GM19468 (cell line): ENCODE data around the gene ITFG2.
"Not testable (repeated sequence)": the region's sequence is repeated elsewhere in the genome, so short reads cannot be mapped to it uniquely, and the experiment has no call there.

ENCODE experiments used
- ATAC-seq: cut with Tn5 transposase; IDR thresholded peaks from one replicate; pipeline ENCODE4 v1.9.1; 2021; ENCODE audit warnings: mild to moderate bottlenecking, moderate library complexity, moderate number of reproducible peaks; ENCODE audit not compliant: unreplicated experiment; ENCODE audit errors: extremely low read depth

Gene ITFG2

DNA sequence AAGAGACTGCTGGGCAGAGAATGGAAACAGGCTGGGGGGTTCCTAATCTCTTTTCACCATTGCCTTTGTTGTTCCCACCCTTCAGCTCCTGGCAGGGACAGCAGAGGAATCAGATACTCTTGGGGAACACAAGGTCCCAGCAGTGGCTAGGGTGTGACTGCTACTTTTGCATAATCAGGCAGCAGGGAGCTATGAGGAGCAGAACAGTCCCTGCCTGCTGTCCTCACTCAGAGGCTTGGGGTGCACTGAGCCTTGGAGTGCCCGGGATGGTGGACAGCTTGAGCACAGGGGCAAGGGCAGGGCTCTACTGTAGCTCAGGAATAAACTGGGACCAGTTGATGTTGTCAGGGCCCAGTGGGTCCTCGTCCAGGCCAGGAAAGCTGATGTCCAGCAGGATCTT, 45.9 kb downstream of the ITFG2 start:
- no peak for ATAC-seq

GRCh38 chr12:2858944-2859421, 46.5 kb downstream of the ITFG2 start:
- ATAC-seq, result no peak

GRCh38 chr12:2860170-2860569, 47.7 kb downstream of the ITFG2 start:
- ATAC-seq, result no peak

DNA sequence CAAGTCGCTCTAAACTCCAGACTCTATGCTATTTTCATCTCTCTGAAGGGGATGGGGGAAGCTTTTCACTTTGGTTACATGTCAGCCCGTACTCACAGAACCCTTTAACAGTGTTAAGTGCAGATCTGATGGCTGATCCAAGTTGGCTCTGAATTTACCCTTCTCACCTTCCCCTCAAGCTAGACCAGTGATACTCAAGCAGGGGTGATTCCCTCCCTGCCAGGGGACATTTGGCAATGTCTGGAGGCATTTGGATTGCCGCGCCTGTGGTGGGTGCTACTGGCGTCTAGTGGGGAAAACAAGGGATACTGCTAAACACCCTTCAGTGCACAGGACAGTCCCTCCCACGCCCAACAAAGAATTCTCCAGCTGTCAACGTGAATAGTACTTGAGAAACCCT, 50.4 kb downstream of the ITFG2 start:
- ATAC-seq, result no peak

DNA sequence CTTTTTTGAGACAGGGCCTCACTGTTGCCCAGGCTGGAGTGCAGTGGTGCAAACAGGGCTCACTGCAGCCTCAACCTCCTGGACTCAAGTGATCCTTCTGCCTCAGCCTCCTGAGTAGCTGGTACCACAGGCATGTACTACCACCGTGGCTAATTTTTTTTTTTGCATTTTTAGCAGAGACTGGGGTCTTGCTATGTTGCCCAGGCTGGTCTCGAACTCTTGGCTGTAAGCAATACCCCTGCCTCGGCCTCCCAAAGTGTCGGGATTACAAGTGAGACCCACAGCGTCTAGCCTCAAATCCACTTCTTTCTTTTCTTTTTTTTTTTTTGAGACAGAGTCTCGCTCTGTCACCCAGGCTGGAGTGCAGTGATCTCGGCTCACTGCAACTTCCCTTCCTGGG, 50.9 kb downstream of the ITFG2 start:
- not testable (repeated sequence) for ATAC-seq

DNA sequence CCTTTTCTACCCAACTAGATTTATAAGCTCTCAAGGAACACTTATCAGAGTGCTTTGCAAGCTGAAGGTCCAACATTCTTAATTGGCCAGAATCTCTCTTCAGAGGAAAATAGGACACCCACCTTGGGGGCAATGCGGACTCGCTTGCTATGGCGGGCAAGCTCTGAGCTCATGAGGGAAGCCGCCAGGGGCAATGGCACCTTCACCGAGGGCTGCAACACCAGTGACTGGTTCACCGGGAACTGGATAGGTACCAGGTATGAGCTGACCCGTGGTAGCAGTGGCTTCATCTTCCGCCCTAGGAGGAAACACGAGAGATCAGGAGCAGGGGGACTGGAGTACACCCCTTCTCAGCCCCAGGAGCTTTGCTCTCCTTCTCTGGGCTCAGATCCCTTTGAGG, 51.7 kb downstream of the ITFG2 start:
- ATAC-seq, result no peak

GRCh38 chr12:2868986-2869632, 56.6 kb downstream of the ITFG2 start:
- ATAC-seq, result not testable (repeated sequence)
